GM23338 (cell line): ENCODE measurements around the gene VPS50. TPM values are rescaled to one million over a fixed set of nuclear protein-coding genes. Genes with fewer than 3 reads are reported as not detected.
A peak's percentile ranks its signal among the peaks of the same experiment; 100 is the strongest.

Experiments used
- ATAC-seq: fragments of 200-7000 bp; cut with Tn5 transposase; 3 replicates; pipeline ENCODE4 v1.9.1; 2020
- DNase-seq: peaks from one replicate; pipeline ENCODE4 v3.0.0-alpha.2; 2015; ENCODE audit warnings: low spot score
- H2AFZ ChIP-seq: fragments of 200-600 bp; sonication (generic); 2 replicates; pipeline ENCODE4 v1.8.0; 2016; ENCODE audit warnings: antibody characterized with exemption, mild to moderate bottlenecking, moderate library complexity
- H3F3A ChIP-seq: fragments of 200-600 bp; sonication (generic); replicated peaks from 2 replicates; pipeline ENCODE4 v1.8.0; 2017; ENCODE audit warnings: antibody characterized with exemption, mixed run types, low read depth
- H3K27ac ChIP-seq: fragments of 200-600 bp; sonication (generic); 2 replicates; pipeline ENCODE4 v1.6.1; 2016; ENCODE audit warnings: low read depth
- H3K27me3 ChIP-seq: fragments of 200-600 bp; sonication (generic); 2 replicates; pipeline ENCODE4 v1.8.0; 2016; ENCODE audit warnings: mild to moderate bottlenecking, mixed run types, moderate library complexity; ENCODE audit not compliant: insufficient read depth
- H3K36me3 ChIP-seq: fragments of 200-600 bp; sonication (generic); 2 replicates; pipeline ENCODE4 v1.8.0; 2016; ENCODE audit warnings: mild to moderate bottlenecking; ENCODE audit not compliant: insufficient read depth
- H3K4me1 ChIP-seq: fragments of 200-600 bp; sonication (generic); 2 replicates; pipeline ENCODE4 v1.8.0; 2016; ENCODE audit warnings: mild to moderate bottlenecking, moderate library complexity; ENCODE audit not compliant: insufficient read depth
- H3K4me2 ChIP-seq: fragments of 200-600 bp; sonication (generic); 2 replicates; pipeline ENCODE4 v1.7.1; 2017; ENCODE audit warnings: mixed run types
- H3K4me3 ChIP-seq: fragments of 200-600 bp; sonication (generic); 2 replicates; pipeline ENCODE4 v1.6.1; 2016; ENCODE audit warnings: mixed run types
- H3K79me2 ChIP-seq: fragments of 200-600 bp; sonication (generic); replicated peaks from 2 replicates; pipeline ENCODE4 v1.8.0; 2017; ENCODE audit warnings: mild to moderate bottlenecking; ENCODE audit not compliant: insufficient read depth
- H3K9me2 ChIP-seq: fragments of 200-600 bp; sonication (generic); 2 replicates; pipeline ENCODE4 v1.8.0; 2017; ENCODE audit not compliant: insufficient read depth
- H4K20me1 ChIP-seq: fragments of 200-600 bp; sonication (generic); replicated peaks from 2 replicates; pipeline ENCODE4 v1.8.0; 2017; ENCODE audit warnings: mild to moderate bottlenecking; ENCODE audit not compliant: insufficient read depth
- H3K27ac Mint-ChIP-seq: 2 replicates; pipeline ENCODE4 v1.8.0; 2020; ENCODE audit warnings: inconsistent platforms, mild to moderate bottlenecking, moderate library complexity, mixed read lengths
- H3K27me3 Mint-ChIP-seq: 3 replicates; pipeline ENCODE4 v1.8.0; 2022; ENCODE audit warnings: low read depth, mild to moderate bottlenecking, moderate library complexity, mixed read lengths, inconsistent platforms; ENCODE audit not compliant: insufficient read depth, poor library complexity
- H3K36me3 Mint-ChIP-seq: 3 replicates; pipeline ENCODE4 v1.8.0; 2021; ENCODE audit warnings: low read depth, mild to moderate bottlenecking, inconsistent platforms, moderate library complexity, mixed read lengths
- H3K4me1 Mint-ChIP-seq: 3 replicates; pipeline ENCODE4 v1.8.0; 2020; ENCODE audit warnings: mild to moderate bottlenecking, inconsistent platforms, mixed read lengths
- H3K4me3 Mint-ChIP-seq: 3 replicates; pipeline ENCODE4 v1.8.0; 2021; ENCODE audit warnings: moderate library complexity, mild to moderate bottlenecking, inconsistent platforms, mixed read lengths
- H3K9me3 Mint-ChIP-seq: 3 replicates; pipeline ENCODE4 v1.8.0; 2020; ENCODE audit warnings: moderate library complexity, mild to moderate bottlenecking, inconsistent platforms, mixed read lengths
- CREB1 ChIP-seq: fragments of 250-450 bp; sonication (Bioruptor Pico); IDR thresholded peaks from 2 replicates; pipeline ENCODE4 v1.5.0; 2020; ENCODE audit warnings: low read depth, mild to moderate bottlenecking, moderate library complexity
- CTCF ChIP-seq, 2 experiments: fragments of 200-600 bp in 1 of 2; sonication (generic) in 1 of 2; conservative IDR thresholded peaks; 2 replicates each; pipeline versions ENCODE4 v1.5.1 to v1.6.1; 2016 to 2017; ENCODE audit warnings: antibody characterized with exemption in 2 of 2, low read depth in 2 of 2, mild to moderate bottlenecking in 2 of 2, moderate library complexity in 1 of 2
- ETS1 ChIP-seq: IDR thresholded peaks from 2 replicates; pipeline ENCODE4 v1.6.1; 2016; ENCODE audit warnings: antibody characterized with exemption
- EZH2 ChIP-seq: fragments of 200-600 bp; sonication (generic); IDR thresholded peaks from one replicate; pipeline ENCODE4 v1.8.0; 2017; ENCODE audit warnings: antibody characterized with exemption, mild to moderate bottlenecking, low read depth; ENCODE audit not compliant: unreplicated experiment
- EZH2phosphoT487 ChIP-seq: fragments of 200-600 bp; sonication (generic); IDR thresholded peaks from one replicate; pipeline ENCODE4 v1.8.1; 2018; ENCODE audit warnings: antibody characterized with exemption; ENCODE audit not compliant: unreplicated experiment
- JUNB ChIP-seq: IDR thresholded peaks from one replicate; pipeline ENCODE4 v1.6.1; 2016; ENCODE audit warnings: antibody characterized with exemption; ENCODE audit not compliant: unreplicated experiment
- NANOG ChIP-seq: IDR thresholded peaks from 2 replicates; pipeline ENCODE4 v1.6.1; 2016; ENCODE audit warnings: antibody characterized with exemption, borderline replicate concordance
- POLR2AphosphoS5 ChIP-seq: IDR thresholded peaks from 2 replicates; pipeline ENCODE4 v1.6.1; 2016; ENCODE audit warnings: antibody characterized with exemption, low read depth
- REST ChIP-seq: IDR thresholded peaks from one replicate; pipeline ENCODE4 v1.6.1; 2018; ENCODE audit warnings: antibody characterized with exemption; ENCODE audit not compliant: unreplicated experiment
- STAT1 ChIP-seq: IDR thresholded peaks from one replicate; pipeline ENCODE4 v1.6.1; 2016; ENCODE audit warnings: antibody characterized with exemption; ENCODE audit not compliant: unreplicated experiment
- ZNF114 ChIP-seq: fragments of 250-450 bp; sonication (Bioruptor Pico); IDR thresholded peaks from 2 replicates; pipeline ENCODE4 v1.5.0; 2020; ENCODE audit warnings: mild to moderate bottlenecking, moderate library complexity
- ZNF331 ChIP-seq: fragments of 250-450 bp; sonication (Bioruptor Pico); IDR thresholded peaks from 2 replicates; pipeline ENCODE4 v1.5.0; 2020; ENCODE audit warnings: low read depth, mild to moderate bottlenecking, moderate library complexity
- ZNF462 ChIP-seq: fragments of 250-450 bp; sonication (Bioruptor Pico); IDR thresholded peaks from 2 replicates; pipeline ENCODE4 v1.5.0; 2020; ENCODE audit warnings: mild to moderate bottlenecking, moderate library complexity
- polyA plus RNA-seq: library from polyadenylated mRNA; unstranded; fragments of >200 nt; fragmentation: Nextera tagmentation; extraction: Ambion mirVana; gene quantifications from 2 replicates; pipeline ENCODE4 v1.2.1, GENCODE V29; 2016
- total RNA-seq: library from RNA; depleted of rRNA; stranded (reverse); fragments of >200 nt; shearing (Covaris generic); gene quantifications from 2 replicates; pipeline ENCODE4 v1.2.3, GENCODE V29; 2014

VPS50 gene
- total and polyA plus RNA-seq, 2 experiments from 2014 or later: 4.3 to 12.3 TPM

- Histone ChIP-seq H3K79me2 (no peaks in the 10 kb centered on the region), H3K4me2 (no peak overlapping the region), H3K4me1 (peaks cover 4% of the 10 kb centered on the region; the same call in 1 of the 2 replicates), H3K9me2 (no peaks in the 10 kb centered on the region), H3F3A (no peaks in the 10 kb centered on the region), H3K36me3 (no peaks in the 10 kb centered on the region), H3K27ac (no peak overlapping the region), H3K4me3 (no peak overlapping the region), H2AFZ (no peak overlapping the region), H3K27me3 (no peaks in the 10 kb centered on the region), H4K20me1 (no peaks in the 10 kb centered on the region)
- Mint-ChIP-seq H3K36me3 (no peaks in the 10 kb centered on the region), H3K27ac (0 out of 2 replicates have a peak overlapping the region, but pooled peaks have one; percentile 27), H3K4me1 (peaks cover 12% of the 10 kb centered on the region), H3K9me3 (no peaks in the 10 kb centered on the region), H3K27me3 (no peaks in the 10 kb centered on the region), H3K4me3 (no peak overlapping the region)
- no peak for ATAC-seq
- no peak for DNase-seq
- TF ChIP-seq CTCF (conservative IDR thresholded peaks at IDR 0.05; ENCODE audit: low read depth in 2 of 2): no peak
- TF ChIP-seq ZNF114 (CRISPR knock-in tag): no peak
- TF ChIP-seq JUNB: no peak
- no peak for TF ChIP-seq EZH2phosphoT487
- TF ChIP-seq ZNF331 (CRISPR knock-in tag): no peak
- no peak for TF ChIP-seq ETS1
- TF ChIP-seq NANOG: no peak
- no peak for TF ChIP-seq REST
- TF ChIP-seq POLR2AphosphoS5: no peak
- TF ChIP-seq STAT1: no peak
- TF ChIP-seq ZNF462 (CRISPR knock-in tag): no peak
- no peak for TF ChIP-seq CREB1 (CRISPR knock-in tag)
- TF ChIP-seq EZH2: no peak
These were observed 69.6 kb downstream of the VPS50 start for GRCh38 chr7:93301736-93302135.
